GM21786 (cell line): ENCODE results near the gene SPDYE17.
"Not testable (repeated sequence)": the region's sequence is repeated elsewhere in the genome, so short reads cannot be mapped to it uniquely, and the experiment has no call there.

Experiments used
- ATAC-seq: cut with Tn5 transposase; IDR thresholded peaks from one replicate; pipeline ENCODE4 v1.9.1; 2021; ENCODE audit not compliant: unreplicated experiment

SPDYE17 gene

GRCh38 chr7:76972391-76972790 is 59.8 kb downstream of the SPDYE17 start:
- not testable (repeated sequence) for ATAC-seq
